HepG2 (cell line): ENCODE results near the gene TOP3B. TPM values are rescaled to one million over a fixed set of nuclear protein-coding genes. Genes with fewer than 3 reads are reported as not detected.
A peak's percentile ranks its signal among the peaks of the same experiment; 100 is the strongest.

Experiments
- ATAC-seq: fragments of 200-7000 bp; cut with Tn5 transposase; 3 replicates; pipeline ENCODE4 v1.9.1; 2020; ENCODE audit warnings: mild to moderate bottlenecking, moderate library complexity
- BruUV-seq: library from RNA; stranded (reverse); fragments of 400-500 nt; replicated peaks from 2 replicates; lab custom pipeline; 2021; lab: Mats Ljungman, UMichigan
- CTCF ChIA-PET: fragments of 300-600 bp; formaldehyde crosslinking; extraction: SDS; loops from one replicate; lab custom pipeline; 2021; ENCODE audit warnings: low total read pairs, inconsistent platforms, low intra/inter-chr PET ratio; lab: Yijun Ruan, JAX
- POLR2A ChIA-PET: fragments of 350-600 bp; sonication (Branson Sonifier 250); formaldehyde crosslinking; loops from one replicate; lab custom pipeline; 2020; ENCODE audit warnings: antibody characterized with exemption, inconsistent platforms; lab: Yijun Ruan, JAX
- DNase-seq: peaks from one replicate; pipeline ENCODE4 v3.0.0-alpha.2; 2015; ENCODE audit warnings: low spot score
- FAIRE-seq: peaks from 3 replicates; lab custom pipeline; 2011; peaks lifted over from hg19 to GRCh38; lab: Jason Lieb, UNC
- H2AFZ ChIP-seq: one replicate; pipeline ENCODE4 v1.6.1; 2011; ENCODE audit warnings: low read length, inconsistent platforms
- H3K27ac ChIP-seq: fragments of 300-600 bp; 3 replicates; pipeline ENCODE4 v1.8.0; 2011; ENCODE audit warnings: mixed run types, mild to moderate bottlenecking, mixed read lengths, low read length, inconsistent platforms; ENCODE audit not compliant: insufficient read depth; ENCODE audit errors: extremely low read length
- H3K27me3 ChIP-seq, 2 experiments: fragments of 200-600 bp in 1 of 2; 2 replicates in 1 of 2; 3 replicates in 1 of 2; pipeline versions ENCODE4 v1.6.0 to v1.8.0; 2011; ENCODE audit warnings: low read length in 2 of 2, mild to moderate bottlenecking in 2 of 2, moderate library complexity in 2 of 2, inconsistent platforms in 1 of 2; ENCODE audit not compliant: insufficient read depth in 2 of 2, control insufficient read depth in 1 of 2
- H3K36me3 ChIP-seq, 2 experiments: fragments of 200-600 bp in 1 of 2; replicated peaks in 1 of 2; 2 replicates in 1 of 2; 3 replicates in 1 of 2; pipeline versions ENCODE4 v1.5.1 to v1.8.0; 2011; ENCODE audit warnings: low read length in 2 of 2, inconsistent platforms in 1 of 2; ENCODE audit not compliant: insufficient read depth in 2 of 2, control insufficient read depth in 1 of 2
- H3K4me1 ChIP-seq: 2 replicates; pipeline ENCODE4 v1.5.1; 2012; ENCODE audit warnings: low read length, inconsistent platforms; ENCODE audit not compliant: insufficient read depth
- H3K4me2 ChIP-seq: 2 replicates; pipeline ENCODE4 v1.6.0; 2011; ENCODE audit warnings: low read depth, low read length, inconsistent platforms
- H3K4me3 ChIP-seq, 3 experiments: fragments of 200-600 bp in 1 of 3; sonication (generic), shearing (Covaris generic) in 1 of 3; replicated peaks in 1 of 3; 2 replicates each; pipeline ENCODE4 v1.5.1; 2011 to 2016; ENCODE audit warnings: low read length in 3 of 3, inconsistent platforms in 2 of 3, low read depth in 2 of 3, mild to moderate bottlenecking in 2 of 3, control low read depth in 1 of 3, mixed read lengths in 1 of 3; ENCODE audit not compliant: insufficient read depth in 1 of 3
- H3K79me2 ChIP-seq: one replicate; pipeline ENCODE4 v1.6.1; 2011; ENCODE audit warnings: low read length, inconsistent platforms; ENCODE audit not compliant: insufficient read depth
- H3K9ac ChIP-seq: 2 replicates; pipeline ENCODE4 v1.6.0; 2011; ENCODE audit warnings: mild to moderate bottlenecking, low read depth, low read length, inconsistent platforms; ENCODE audit not compliant: insufficient read depth
- H3K9me3 ChIP-seq: 2 replicates; pipeline ENCODE4 v1.5.1; 2012; ENCODE audit warnings: mild to moderate bottlenecking, low read length
- H4K20me1 ChIP-seq: 2 replicates; pipeline ENCODE4 v1.6.0; 2011; ENCODE audit warnings: inconsistent platforms, mild to moderate bottlenecking, low read length, moderate library complexity; ENCODE audit not compliant: insufficient read depth
- AGO2 ChIP-seq: fragments of 200-400 bp; formaldehyde crosslinking; optimal IDR thresholded peaks from 2 replicates; pipeline ENCODE3; 2017; ENCODE audit warnings: mild to moderate bottlenecking, low read depth, low read length, moderate library complexity
- AKAP8 ChIP-seq: sonication (generic); formaldehyde crosslinking; IDR thresholded peaks from 2 replicates; pipeline ENCODE4 v1.5.1; 2020; ENCODE audit warnings: mild to moderate bottlenecking, missing genetic modification reagents
- RBFOX2 ChIP-seq: fragments of 200-400 bp; formaldehyde crosslinking; IDR thresholded peaks from 2 replicates; pipeline ENCODE4 v1.6.1; 2017; ENCODE audit warnings: low read depth, mild to moderate bottlenecking, low read length
- ZNF484 ChIP-seq: sonication (generic); formaldehyde crosslinking; IDR thresholded peaks from 2 replicates; pipeline ENCODE4 v1.5.1; 2020; ENCODE audit warnings: mild to moderate bottlenecking, low read depth, missing genetic modification reagents, borderline replicate concordance
- ZNF607 ChIP-seq: sonication (generic); formaldehyde crosslinking; IDR thresholded peaks from 2 replicates; pipeline ENCODE4 v1.5.1; 2020; ENCODE audit warnings: missing genetic modification reagents, mild to moderate bottlenecking, borderline replicate concordance
- WGBS: methylation state at CpG from one replicate; pipeline ENCODE4 v1.1.6; 2017; ENCODE audit warnings: low lambda C conversion rate; 5-methylcytosine and 5-hydroxymethylcytosine counted together
- in situ Hi-C: cut with HindIII; loops from 2 replicates; pipeline ENCODE4 v1.10.0; 2017; ENCODE audit warnings: low pct_unique_long_range_greater_than_20kb; ENCODE audit not compliant: extremely low pct_ligation_motif_present
- intact Hi-C: fragments of 100-400 bp; cut with micrococcal nuclease; formaldehyde crosslinking; loops from one replicate; pipeline ENCODE4 v1.10.0; 2022; ENCODE audit not compliant: unreplicated experiment
- polyA plus RNA-seq, 8 experiments: library from polyadenylated mRNA; depleted of rRNA in 3 of 8; stranded (reverse) in 7 of 8; unstranded in 1 of 8; fragments of >200 nt; fragmentation: Illumina TruSeq in 4 of 8; extraction: Trizol in 4 of 8; gene quantifications; 2 replicates each; pipeline versions ENCODE4 v1.2.1 to v1.2.3, GENCODE V29; 2011 to 2016; ENCODE audit warnings: low read depth in 4 of 8, missing spikeins in 1 of 8, mixed read lengths in 1 of 8; ENCODE audit not compliant: insufficient read depth in 1 of 8
- total RNA-seq, 5 experiments: library from RNA; depleted of rRNA; stranded (reverse); fragments of >200 nt; fragmentation: Illumina TruSeq; extraction: Trizol; gene quantifications; 2 replicates each; pipeline ENCODE4 v1.2.3, GENCODE V29; 2016; ENCODE audit warnings: low read depth in 1 of 5
- TF ChIP-seq, protein P1 (sequence below): sonication (generic); formaldehyde crosslinking; conservative IDR thresholded peaks from 2 replicates; pipeline ENCODE4 v1.8.0; 2022; ENCODE audit warnings: missing genetic modification reagents

The TOP3B gene
- total and polyA plus RNA-seq, 2 of the 13 experiments (the other 11 are each of a cell fraction or from before 2014, with no cell fraction given) = 28.5 to 29.7 TPM

DNA sequence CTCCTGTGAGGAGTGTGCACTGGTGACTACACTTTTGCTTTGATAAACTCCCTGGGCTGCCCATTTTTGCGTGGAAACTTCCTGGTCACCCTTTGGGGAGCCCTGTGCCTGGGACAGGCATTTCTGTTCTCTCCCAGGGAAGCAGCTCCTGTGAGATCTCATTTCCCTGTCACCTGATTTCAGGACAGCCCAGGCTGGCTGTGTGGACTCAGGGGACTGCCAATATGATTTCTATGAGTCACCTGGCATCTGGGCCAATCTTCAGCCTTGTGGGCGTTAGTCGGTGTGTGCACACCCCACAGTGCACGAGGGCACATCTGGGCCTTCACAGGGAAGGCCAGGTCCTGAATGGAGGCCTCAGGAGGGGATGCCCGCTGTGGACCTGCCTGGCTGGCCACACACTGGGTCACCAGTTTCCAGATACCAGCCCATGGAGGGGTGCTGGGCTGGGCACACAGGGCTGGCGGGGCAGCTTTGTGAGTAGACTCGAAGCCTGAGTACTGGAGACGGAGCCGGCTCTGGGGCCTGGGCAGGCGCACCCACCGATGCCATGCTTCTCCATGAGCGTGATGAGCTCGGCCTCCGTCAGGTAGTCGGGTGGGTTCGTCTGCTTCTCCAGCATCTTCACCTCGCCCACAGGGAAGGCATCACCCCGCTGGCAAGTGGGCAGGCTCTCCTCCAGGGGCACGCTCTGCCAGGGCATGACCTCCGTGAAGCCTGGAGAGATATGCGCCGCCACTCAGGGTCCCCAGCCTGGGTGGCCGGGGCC, 20.5 kb downstream of the TOP3B start:
- no TSS peak for BruUV-seq
- Histone ChIP-seq H3K36me3 (peaks cover 21 to 57% of the 10 kb centered on the region in 2 experiments), H3K9me3 (no peaks in the 10 kb centered on the region), H3K9ac (no peak overlapping the region), H2AFZ (no peak overlapping the region), H3K79me2 (no peaks in the 10 kb centered on the region), H3K4me3 (no peak overlapping the region), H4K20me1 (no peaks in the 10 kb centered on the region)
- in situ Hi-C loops = no loop called here
- POLR2A ChIA-PET = no interaction called here
- peak; percentile 39 for TF ChIP-seq AGO2
- TF ChIP-seq ZNF607 (CRISPR knock-in tag) = no peak
- TF ChIP-seq, protein P1, sequence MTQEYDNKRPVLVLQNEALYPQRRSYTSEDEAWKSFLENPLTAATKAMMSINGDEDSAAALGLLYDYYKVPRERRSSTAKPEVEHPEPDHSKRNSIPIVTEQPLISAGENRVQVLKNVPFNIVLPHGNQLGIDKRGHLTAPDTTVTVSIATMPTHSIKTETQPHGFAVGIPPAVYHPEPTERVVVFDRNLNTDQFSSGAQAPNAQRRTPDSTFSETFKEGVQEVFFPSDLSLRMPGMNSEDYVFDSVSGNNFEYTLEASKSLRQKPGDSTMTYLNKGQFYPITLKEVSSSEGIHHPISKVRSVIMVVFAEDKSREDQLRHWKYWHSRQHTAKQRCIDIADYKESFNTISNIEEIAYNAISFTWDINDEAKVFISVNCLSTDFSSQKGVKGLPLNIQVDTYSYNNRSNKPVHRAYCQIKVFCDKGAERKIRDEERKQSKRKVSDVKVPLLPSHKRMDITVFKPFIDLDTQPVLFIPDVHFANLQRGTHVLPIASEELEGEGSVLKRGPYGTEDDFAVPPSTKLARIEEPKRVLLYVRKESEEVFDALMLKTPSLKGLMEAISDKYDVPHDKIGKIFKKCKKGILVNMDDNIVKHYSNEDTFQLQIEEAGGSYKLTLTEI (CRISPR knock-in tag) = no peak
- TF ChIP-seq RBFOX2 = 0 out of 2 replicates have a peak, but pooled peaks have one; percentile 32
- TF ChIP-seq AKAP8 = no peak
- TF ChIP-seq ZNF484 (CRISPR knock-in tag) = no peak
- TF ChIP-seq, all 625 proteins: peak for 2
- DNase-seq (no peak), FAIRE-seq (no peak), ATAC-seq (no peak)
- no peak overlapping the region for H3K27ac ChIP-seq
- WGBS = 100% methylated on average over 15 of the region's 23 CpGs
- intact Hi-C loops = no loop called here
- H3K4me1 ChIP-seq = no peaks in the 10 kb centered on the region
- CTCF ChIA-PET = no interaction called here
- H3K4me2 ChIP-seq = no peak overlapping the region
- no peaks in the 10 kb centered on the region for H3K27me3 ChIP-seq
